ENCODE measurements around the gene NUBP1.
"Not testable (repeated sequence)": the region's sequence is repeated elsewhere in the genome, so short reads cannot be mapped to it uniquely, and the experiment has no call there.

Gene NUBP1

GRCh38 chr16:10770907-10771306, 27.3 kb downstream of the NUBP1 start:
- H3K9me3 ChIP-seq (ENCODE audit: control insufficient read depth in 2 of 2, low read length in 2 of 2): no peaks in the 10 kb centered on the region
- no peaks in the 10 kb centered on the region for H3K4me1 ChIP-seq (ENCODE audit: control insufficient read depth, insufficient read depth, low read length)
- H3K36me3 ChIP-seq (ENCODE audit: control insufficient read depth in 2 of 2, insufficient read depth in 2 of 2, low read length in 2 of 2): peaks cover 6 to 18% of the 10 kb centered on the region in 2 donors
- no peaks in the 10 kb centered on the region for H3K27me3 ChIP-seq (ENCODE audit: control insufficient read depth in 1 of 2, insufficient read depth in 2 of 2, low read length in 2 of 2)
- H3K9ac ChIP-seq (ENCODE audit: low read length in 2 of 2): no peak overlapping the region
- H3K4me3 ChIP-seq (ENCODE audit: low read length in 2 of 2): no peak overlapping the region
- H3K27ac ChIP-seq (ENCODE audit: low read length): no peak overlapping the region

GRCh38 chr16:10776280-10776679, 32.6 kb downstream of the NUBP1 start:
- no peaks in the 10 kb centered on the region for H3K4me1 ChIP-seq (ENCODE audit: control insufficient read depth, insufficient read depth, low read length)
- H3K9me3 ChIP-seq (ENCODE audit: control insufficient read depth in 2 of 2, low read length in 2 of 2): no peaks in the 10 kb centered on the region
- no peaks in the 10 kb centered on the region for H3K36me3 ChIP-seq (ENCODE audit: control insufficient read depth in 2 of 2, insufficient read depth in 2 of 2, low read length in 2 of 2)
- H3K27me3 ChIP-seq (ENCODE audit: control insufficient read depth in 1 of 2, insufficient read depth in 2 of 2, low read length in 2 of 2): no peaks in the 10 kb centered on the region
- no peak overlapping the region for H3K4me3 ChIP-seq (ENCODE audit: low read length in 2 of 2)
- H3K9ac ChIP-seq (ENCODE audit: low read length in 2 of 2): no peak overlapping the region
- no peak overlapping the region for H3K27ac ChIP-seq (ENCODE audit: low read length)

- not testable (repeated sequence) for H3K9me3 ChIP-seq (ENCODE audit: control insufficient read depth in 2 of 2, low read length in 2 of 2)
These were observed 33.3 kb downstream of the NUBP1 start for GRCh38 chr16:10776923-10777322.

GRCh38 chr16:10777356-10777755, 33.7 kb downstream of the NUBP1 start:
- Histone ChIP-seq H3K27me3 (ENCODE audit: control insufficient read depth in 1 of 2, insufficient read depth in 2 of 2, low read length in 2 of 2) (no peaks in the 10 kb centered on the region), H3K9ac (ENCODE audit: low read length in 2 of 2) (no peak overlapping the region), H3K4me3 (ENCODE audit: low read length in 2 of 2) (no peak overlapping the region), H3K36me3 (ENCODE audit: control insufficient read depth in 2 of 2, insufficient read depth in 2 of 2, low read length in 2 of 2) (no peaks in the 10 kb centered on the region), H3K9me3 (ENCODE audit: control insufficient read depth in 2 of 2, low read length in 2 of 2) (no peaks in the 10 kb centered on the region), H3K27ac (ENCODE audit: low read length) (no peak overlapping the region), H3K4me1 (ENCODE audit: control insufficient read depth, insufficient read depth, low read length) (no peaks in the 10 kb centered on the region)

More at GRCh38 chr16:10776923-10777322, 33.3 kb downstream of the NUBP1 start:
- H3K27me3 ChIP-seq (ENCODE audit: control insufficient read depth in 1 of 2, insufficient read depth in 2 of 2, low read length in 2 of 2); H3K27ac ChIP-seq (ENCODE audit: low read length); H3K36me3 ChIP-seq (ENCODE audit: control insufficient read depth in 2 of 2, insufficient read depth in 2 of 2, low read length in 2 of 2); H3K9ac ChIP-seq (ENCODE audit: low read length in 2 of 2); H3K4me3 ChIP-seq (ENCODE audit: low read length in 2 of 2); H3K4me1 ChIP-seq (ENCODE audit: control insufficient read depth, insufficient read depth, low read length): not testable (repeated sequence)

- H3K36me3 ChIP-seq (ENCODE audit: control insufficient read depth in 2 of 2, insufficient read depth in 2 of 2, low read length in 2 of 2); H3K9ac ChIP-seq (ENCODE audit: low read length in 2 of 2); H3K9me3 ChIP-seq (ENCODE audit: control insufficient read depth in 2 of 2, low read length in 2 of 2); H3K27ac ChIP-seq (ENCODE audit: low read length); H3K4me3 ChIP-seq (ENCODE audit: low read length in 2 of 2); H3K4me1 ChIP-seq (ENCODE audit: control insufficient read depth, insufficient read depth, low read length); H3K27me3 ChIP-seq (ENCODE audit: control insufficient read depth in 1 of 2, insufficient read depth in 2 of 2, low read length in 2 of 2): not testable (repeated sequence)
These were observed 36.3 kb downstream of the NUBP1 start for GRCh38 chr16:10779908-10780307.

- Histone ChIP-seq H3K27ac (ENCODE audit: low read length) (no peak overlapping the region), H3K36me3 (ENCODE audit: control insufficient read depth in 2 of 2, insufficient read depth in 2 of 2, low read length in 2 of 2) (no peaks in the 10 kb centered on the region), H3K9me3 (ENCODE audit: control insufficient read depth in 2 of 2, low read length in 2 of 2) (no peaks in the 10 kb centered on the region), H3K4me3 (ENCODE audit: low read length in 2 of 2) (no peak overlapping the region), H3K4me1 (ENCODE audit: control insufficient read depth, insufficient read depth, low read length) (no peaks in the 10 kb centered on the region), H3K9ac (ENCODE audit: low read length in 2 of 2) (no peak overlapping the region), H3K27me3 (ENCODE audit: control insufficient read depth in 1 of 2, insufficient read depth in 2 of 2, low read length in 2 of 2) (no peaks in the 10 kb centered on the region)
These were observed 37.0 kb downstream of the NUBP1 start for GRCh38 chr16:10780628-10781027.

GRCh38 chr16:10782628-10783027, 39.0 kb downstream of the NUBP1 start:
- H3K27ac ChIP-seq (ENCODE audit: low read length): no peak overlapping the region
- no peak overlapping the region for H3K9ac ChIP-seq (ENCODE audit: low read length in 2 of 2)
- no peaks in the 10 kb centered on the region for H3K36me3 ChIP-seq (ENCODE audit: control insufficient read depth in 2 of 2, insufficient read depth in 2 of 2, low read length in 2 of 2)
- no peaks in the 10 kb centered on the region for H3K27me3 ChIP-seq (ENCODE audit: control insufficient read depth in 1 of 2, insufficient read depth in 2 of 2, low read length in 2 of 2)
- H3K4me3 ChIP-seq (ENCODE audit: low read length in 2 of 2): no peak overlapping the region
- H3K9me3 ChIP-seq (ENCODE audit: control insufficient read depth in 2 of 2, low read length in 2 of 2): no peaks in the 10 kb centered on the region
- H3K4me1 ChIP-seq (ENCODE audit: control insufficient read depth, insufficient read depth, low read length): no peaks in the 10 kb centered on the region

GRCh38 chr16:10787304-10787703, 43.7 kb downstream of the NUBP1 start:
- no peaks in the 10 kb centered on the region for H3K9me3 ChIP-seq (ENCODE audit: control insufficient read depth in 2 of 2, low read length in 2 of 2)
- H3K4me1 ChIP-seq (ENCODE audit: control insufficient read depth, insufficient read depth, low read length): no peaks in the 10 kb centered on the region
- no peaks in the 10 kb centered on the region for H3K27me3 ChIP-seq (ENCODE audit: control insufficient read depth in 1 of 2, insufficient read depth in 2 of 2, low read length in 2 of 2)
- H3K9ac ChIP-seq (ENCODE audit: low read length in 2 of 2): no peak overlapping the region
- no peak overlapping the region for H3K27ac ChIP-seq (ENCODE audit: low read length)
- H3K36me3 ChIP-seq (ENCODE audit: control insufficient read depth in 2 of 2, insufficient read depth in 2 of 2, low read length in 2 of 2): no peaks in the 10 kb centered on the region
- no peak overlapping the region for H3K4me3 ChIP-seq (ENCODE audit: low read length in 2 of 2)

- not testable (repeated sequence) for H3K36me3 ChIP-seq (ENCODE audit: control insufficient read depth in 2 of 2, insufficient read depth in 2 of 2, low read length in 2 of 2); H3K4me1 ChIP-seq (ENCODE audit: control insufficient read depth, insufficient read depth, low read length); H3K9ac ChIP-seq (ENCODE audit: low read length in 2 of 2); H3K27me3 ChIP-seq (ENCODE audit: control insufficient read depth in 1 of 2, insufficient read depth in 2 of 2, low read length in 2 of 2); H3K9me3 ChIP-seq (ENCODE audit: control insufficient read depth in 2 of 2, low read length in 2 of 2); H3K27ac ChIP-seq (ENCODE audit: low read length); H3K4me3 ChIP-seq (ENCODE audit: low read length in 2 of 2)
These were observed 45.0 kb downstream of the NUBP1 start for GRCh38 chr16:10788630-10789029.

GRCh38 chr16:10791048-10791447, 47.4 kb downstream of the NUBP1 start:
- H3K9ac ChIP-seq (ENCODE audit: low read length in 2 of 2): no peak overlapping the region
- no peak overlapping the region for H3K4me3 ChIP-seq (ENCODE audit: low read length in 2 of 2)
- H3K9me3 ChIP-seq (ENCODE audit: control insufficient read depth in 2 of 2, low read length in 2 of 2): no peaks in the 10 kb centered on the region
- H3K36me3 ChIP-seq (ENCODE audit: control insufficient read depth in 2 of 2, insufficient read depth in 2 of 2, low read length in 2 of 2): no peaks in the 10 kb centered on the region
- no peaks in the 10 kb centered on the region for H3K27me3 ChIP-seq (ENCODE audit: control insufficient read depth in 1 of 2, insufficient read depth in 2 of 2, low read length in 2 of 2)
- H3K27ac ChIP-seq (ENCODE audit: low read length): no peak overlapping the region
- H3K4me1 ChIP-seq (ENCODE audit: control insufficient read depth, insufficient read depth, low read length): no peaks in the 10 kb centered on the region

GRCh38 chr16:10799736-10800135, 56.1 kb downstream of the NUBP1 start:
- Histone ChIP-seq H3K4me1 (ENCODE audit: control insufficient read depth, insufficient read depth, low read length) (no peaks in the 10 kb centered on the region), H3K27ac (ENCODE audit: low read length) (no peak overlapping the region), H3K4me3 (ENCODE audit: low read length in 2 of 2) (no peak overlapping the region)

GRCh38 chr16:10805334-10805733, 61.7 kb downstream of the NUBP1 start:
- no peak overlapping the region for H3K4me3 ChIP-seq (ENCODE audit: low read length in 2 of 2)
- H3K9me3 ChIP-seq (ENCODE audit: control insufficient read depth in 2 of 2, low read length in 2 of 2): no peaks in the 10 kb centered on the region
- H3K4me1 ChIP-seq (ENCODE audit: control insufficient read depth, insufficient read depth, low read length): no peaks in the 10 kb centered on the region
- no peak overlapping the region for H3K9ac ChIP-seq (ENCODE audit: low read length in 2 of 2)
- H3K36me3 ChIP-seq (ENCODE audit: control insufficient read depth in 2 of 2, insufficient read depth in 2 of 2, low read length in 2 of 2): no peaks in the 10 kb centered on the region
- peaks cover 0 to 2% of the 10 kb centered on the region in 2 donors for H3K27me3 ChIP-seq (ENCODE audit: control insufficient read depth in 1 of 2, insufficient read depth in 2 of 2, low read length in 2 of 2)
- H3K27ac ChIP-seq (ENCODE audit: low read length): no peak overlapping the region

More at GRCh38 chr16:10799736-10800135, 56.1 kb downstream of the NUBP1 start:
- no peaks in the 10 kb centered on the region for H3K9me3 ChIP-seq (ENCODE audit: control insufficient read depth in 2 of 2, low read length in 2 of 2)
- H3K27me3 ChIP-seq (ENCODE audit: control insufficient read depth in 1 of 2, insufficient read depth in 2 of 2, low read length in 2 of 2): no peaks in the 10 kb centered on the region
- no peak overlapping the region for H3K9ac ChIP-seq (ENCODE audit: low read length in 2 of 2)
- no peaks in the 10 kb centered on the region for H3K36me3 ChIP-seq (ENCODE audit: control insufficient read depth in 2 of 2, insufficient read depth in 2 of 2, low read length in 2 of 2)
